Gastroesophageal sphincter (tissue), 3 donors: Measurements from ENCODE around the gene PPP1R7.

ENCODE experiments used
- CTCF ChIP-seq, 4 experiments: fragments of 200-600 bp in 2 of 4; fragments of 450-650 bp in 2 of 4; sonication (generic) in 1 of 4; IDR thresholded peaks; one replicate each; pipeline ENCODE4 v1.5.1; 2017 to 2019; ENCODE audit warnings: antibody characterized with exemption in 4 of 4, mild to moderate bottlenecking in 2 of 4, moderate library complexity in 2 of 4
- POLR2A ChIP-seq, 2 donors: fragments of 450-650 bp; IDR thresholded peaks; one replicate each; pipeline ENCODE4 v1.6.1; 2017; ENCODE audit warnings: antibody characterized with exemption in 2 of 2, mild to moderate bottlenecking in 2 of 2, moderate library complexity in 1 of 2

GRCh38 chr2:241211276-241211675 lies 61.0 kb downstream of the PPP1R7 start:
- no peak for TF ChIP-seq CTCF (IDR thresholded peaks at IDR 0.05)
- no peak for TF ChIP-seq POLR2A (IDR thresholded peaks at IDR 0.05)
